Fibroblast of mammary gland (primary cell): ENCODE data around the gene TPK1.
A peak's percentile ranks its signal among the peaks of the same experiment; 100 is the strongest.

Experiments used
- DNase-seq: peaks from one replicate; pipeline ENCODE4 v3.0.0-alpha.2; 2010; ENCODE audit warnings: low read depth
- H3K4me3 ChIP-seq: 2 replicates; pipeline ENCODE4 v1.5.1; 2011; ENCODE audit warnings: low read depth, mild to moderate bottlenecking, low read length, moderate library complexity; ENCODE audit not compliant: control insufficient read depth
- CTCF ChIP-seq: conservative IDR thresholded peaks from 2 replicates; pipeline ENCODE4 v1.5.1; 2011; ENCODE audit warnings: low read depth, low read length, inconsistent platforms; ENCODE audit not compliant: control insufficient read depth, insufficient read depth

TPK1 gene

GRCh38 chr7:144513334-144513733, 322.5 kb downstream of the TPK1 start:
- TF ChIP-seq CTCF: peak; percentile 36
- peak; percentile 28 for DNase-seq
- H3K4me3 ChIP-seq: no peak overlapping the region

- no peak overlapping the region for H3K4me3 ChIP-seq
- DNase-seq: no peak
- TF ChIP-seq CTCF: no peak
Measured at GRCh38 chr7:144510621-144511020, 325.2 kb downstream of the TPK1 start.

GRCh38 chr7:144508702-144509101, 327.2 kb downstream of the TPK1 start:
- no peak overlapping the region for H3K4me3 ChIP-seq
- TF ChIP-seq CTCF: no peak
- DNase-seq: no peak

GRCh38 chr7:144503215-144503614, 332.6 kb downstream of the TPK1 start:
- no peak for DNase-seq
- no peak overlapping the region for H3K4me3 ChIP-seq
- TF ChIP-seq CTCF: no peak

GRCh38 chr7:144500225-144500624, 335.6 kb downstream of the TPK1 start:
- no peak for TF ChIP-seq CTCF
- DNase-seq: no peak
- H3K4me3 ChIP-seq: no peak overlapping the region

GRCh38 chr7:144497282-144497681, 338.6 kb downstream of the TPK1 start:
- DNase-seq: peak; percentile 12
- H3K4me3 ChIP-seq: no peak overlapping the region
- TF ChIP-seq CTCF: no peak

- H3K4me3 ChIP-seq: no peak overlapping the region
- no peak for DNase-seq
- TF ChIP-seq CTCF: no peak
Measured at GRCh38 chr7:144494355-144494754, 341.5 kb downstream of the TPK1 start.
